Measurements from ENCODE around the gene APOD.

APOD gene

GRCh38 chr3:195522254-195523023 is 61.3 kb downstream of the APOD start:
- DNase-seq: peak; percentile 42
